A172 (cell line): ENCODE data around the gene SPOCK1. TPM values are rescaled to one million over a fixed set of nuclear protein-coding genes. Genes with fewer than 3 reads are reported as not detected.
"Not testable (repeated sequence)": the region's sequence is repeated elsewhere in the genome, so short reads cannot be mapped to it uniquely, and the experiment has no call there.

ENCODE experiments used
- DNase-seq: peaks from one replicate; pipeline ENCODE4 v3.0.0-alpha.2; 2015; ENCODE audit warnings: low spot score
- total RNA-seq: library from RNA; depleted of rRNA; stranded (reverse); fragments of >200 nt; shearing (Covaris generic); gene quantifications from 2 replicates; pipeline ENCODE4 v1.2.3, GENCODE V29; 2014; rRNA removed

SPOCK1 gene
- total RNA-seq, 1 experiment from 2014 or later, result 6.5 TPM

DNA sequence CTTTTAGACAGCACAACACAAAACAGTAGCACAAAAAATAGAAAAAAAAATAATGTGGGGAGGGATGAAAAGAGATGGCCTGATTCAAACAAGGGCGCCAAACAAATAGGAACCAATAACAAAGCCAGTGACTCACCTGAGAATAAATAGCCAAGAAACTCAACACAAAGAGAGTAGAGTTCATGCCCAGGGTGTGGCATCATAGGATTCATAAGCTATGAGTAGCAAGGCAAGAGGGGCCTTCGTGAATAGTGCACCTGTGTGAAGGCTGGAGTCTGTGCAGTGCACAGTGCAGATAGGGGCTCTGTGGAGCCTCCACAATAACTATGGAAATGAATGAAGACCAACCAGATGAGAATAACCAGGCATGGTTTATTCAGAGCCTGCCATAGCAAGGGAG, 541.7 kb downstream of the SPOCK1 start:
- DNase-seq, result no peak

- not testable (repeated sequence) for DNase-seq
These were observed 545.0 kb downstream of the SPOCK1 start for GRCh38 chr5:136954142-136954541.

GRCh38 chr5:136953346-136954069, 545.6 kb downstream of the SPOCK1 start:
- not testable (repeated sequence) for DNase-seq

DNA sequence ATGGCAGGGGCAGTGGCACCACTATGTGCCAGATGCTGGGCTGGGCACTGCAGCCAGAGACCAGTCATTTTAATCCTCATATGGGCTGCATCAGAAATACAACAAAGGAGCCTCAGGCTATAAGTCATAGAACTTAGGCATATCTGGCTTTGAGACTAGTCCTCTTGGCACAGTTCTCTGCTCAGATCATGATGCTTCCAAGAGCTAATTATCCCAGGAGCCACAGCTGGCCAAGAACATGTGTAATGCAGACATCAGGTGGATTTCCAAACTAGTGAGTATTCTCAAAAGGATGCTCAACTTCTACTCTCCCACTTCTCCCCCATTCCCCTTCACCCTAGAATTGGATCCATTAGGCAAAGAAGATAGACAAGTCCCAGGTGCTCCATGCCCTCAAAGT, 571.6 kb downstream of the SPOCK1 start:
- no peak for DNase-seq

DNA sequence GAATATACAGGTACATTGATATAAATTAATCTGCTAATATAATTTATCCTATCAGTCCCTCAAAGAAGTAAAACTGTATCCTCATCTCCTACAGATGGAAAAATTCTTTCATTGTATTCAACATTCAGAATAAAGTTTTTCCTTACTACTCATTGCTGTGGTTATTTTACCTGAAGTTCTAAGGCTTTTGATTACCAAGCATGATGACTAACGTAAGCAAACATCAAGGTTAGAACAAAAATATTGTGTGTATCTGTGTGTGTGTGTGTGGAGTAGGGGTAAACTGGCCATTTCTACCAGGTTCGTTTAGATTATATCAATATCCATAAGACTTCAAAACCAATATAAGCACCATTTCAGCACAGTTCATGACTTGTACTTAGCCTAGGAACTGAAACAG, 573.1 kb downstream of the SPOCK1 start:
- no peak for DNase-seq

Other genes with a start within 250 kb of the SPOCK1 start
- 0.43 and 1.3 TPM in 2 replicates for gene KLHL3, start 236.8 kb upstream of the SPOCK1 start, total RNA-seq